EH (cell line): ENCODE results near the gene STUM.
A peak's percentile ranks its signal among the peaks of the same experiment; 100 is the strongest.

ENCODE experiments used
- DNase-seq: peaks from one replicate; pipeline ENCODE4 v3.0.0-alpha.2; 2015; ENCODE audit warnings: low read depth

Gene STUM

GRCh38 chr1:226533220-226533619, 15.3 kb upstream of the STUM start:
- DNase-seq, result no peak

- no peak for DNase-seq
Observed at GRCh38 chr1:226534098-226534497, 14.5 kb upstream of the STUM start.

- DNase-seq, result no peak
Observed at GRCh38 chr1:226534645-226535044, 13.9 kb upstream of the STUM start.

GRCh38 chr1:226535666-226536065, 12.9 kb upstream of the STUM start:
- no peak for DNase-seq

GRCh38 chr1:226541231-226541630, 7.3 kb upstream of the STUM start:
- DNase-seq, result no peak

GRCh38 chr1:226541631-226542622, 6.6 kb upstream of the STUM start:
- DNase-seq, result no peak

- DNase-seq, result no peak
Observed at GRCh38 chr1:226542623-226543103, 5.9 kb upstream of the STUM start.

- no peak for DNase-seq
Observed at GRCh38 chr1:226545836-226546596, 2.5 kb upstream of the STUM start.

- no peak for DNase-seq
Observed at GRCh38 chr1:226546926-226547325, 1.6 kb upstream of the STUM start.

GRCh38 chr1:226547754-226548191, 791 bp upstream of the STUM start:
- peak; percentile 87 for DNase-seq

- no peak for DNase-seq
Observed at GRCh38 chr1:226549094-226549936, 751 bp downstream of the STUM start.

- DNase-seq, result no peak
Observed at GRCh38 chr1:226549937-226550671, 1.5 kb downstream of the STUM start.

- no peak for DNase-seq
Observed at GRCh38 chr1:226550672-226551041, 2.1 kb downstream of the STUM start.

GRCh38 chr1:226551299-226551698, 2.7 kb downstream of the STUM start:
- DNase-seq, result no peak

- no peak for DNase-seq
Observed at GRCh38 chr1:226552061-226552460, 3.5 kb downstream of the STUM start.

GRCh38 chr1:226553266-226553923, 4.8 kb downstream of the STUM start:
- no peak for DNase-seq

GRCh38 chr1:226553924-226554282, 5.3 kb downstream of the STUM start:
- DNase-seq, result no peak

- no peak for DNase-seq
Observed at GRCh38 chr1:226555092-226555491, 6.5 kb downstream of the STUM start.

- no peak for DNase-seq
Observed at GRCh38 chr1:226557424-226557823, 8.9 kb downstream of the STUM start.

GRCh38 chr1:226558036-226558650, 9.6 kb downstream of the STUM start:
- no peak for DNase-seq
